H1 (cell line): ENCODE measurements around the gene SGMS1. TPM values are rescaled to one million over a fixed set of nuclear protein-coding genes. Genes with fewer than 3 reads are reported as not detected.
"Not testable (repeated sequence)": the region's sequence is repeated elsewhere in the genome, so short reads cannot be mapped to it uniquely, and the experiment has no call there.

Experiments
- CTCF ChIA-PET: fragments of 300-600 bp; sonication (Branson Sonifier 250); formaldehyde crosslinking; loops from one replicate; lab custom pipeline; 2021; ENCODE audit not compliant: partially characterized antibody; lab: Charles Lee
- POLR2A ChIA-PET: fragments of 300-600 bp; sonication (Branson Sonifier 250); formaldehyde crosslinking; loops from one replicate; lab custom pipeline; 2021; ENCODE audit warnings: inconsistent platforms; ENCODE audit not compliant: partially characterized antibody; lab: Charles Lee
- DNase-seq, 2 experiments: peaks; one replicate each; pipeline versions ENCODE4 v3.0.0 to v3.0.0-alpha.2; 2010 to 2022; ENCODE audit warnings: low spot score in 2 of 2, low read depth in 1 of 2, mixed read lengths in 1 of 2
- FAIRE-seq: peaks from 2 replicates; lab custom pipeline; 2011; peaks lifted over from hg19 to GRCh38; lab: Jason Lieb, UNC
- H2AFZ ChIP-seq: 2 replicates; pipeline ENCODE4 v1.8.1; 2012; ENCODE audit warnings: low read length, inconsistent platforms
- H2AK5ac ChIP-seq: 2 replicates; pipeline ENCODE4 v1.6.1; 2013; ENCODE audit warnings: low read depth, low read length
- H2BK120ac ChIP-seq: replicated peaks from 2 replicates; pipeline ENCODE3; 2013; ENCODE audit warnings: low read depth, low read length, inconsistent platforms
- H2BK12ac ChIP-seq: 2 replicates; pipeline ENCODE4 v1.6.1; 2013; ENCODE audit warnings: low read depth, low read length
- H2BK15ac ChIP-seq: 2 replicates; pipeline ENCODE4 v1.6.1; 2013; ENCODE audit warnings: low read length
- H2BK20ac ChIP-seq: 2 replicates; pipeline ENCODE4 v1.6.1; 2013; ENCODE audit warnings: low read length
- H2BK5ac ChIP-seq: 2 replicates; pipeline ENCODE4 v1.6.1; 2013; ENCODE audit warnings: low read depth, low read length
- H3K14ac ChIP-seq: 2 replicates; pipeline ENCODE4 v1.6.1; 2013; ENCODE audit warnings: inconsistent platforms; ENCODE audit not compliant: insufficient read length
- H3K18ac ChIP-seq: 2 replicates; pipeline ENCODE4 v1.6.1; 2013; ENCODE audit warnings: low read length; ENCODE audit errors: extremely low read depth
- H3K23ac ChIP-seq: 2 replicates; pipeline ENCODE4 v1.6.1; 2013; ENCODE audit warnings: inconsistent platforms; ENCODE audit not compliant: insufficient read length
- H3K23me2 ChIP-seq: 2 replicates; pipeline ENCODE4 v1.6.1; 2013; ENCODE audit warnings: low read depth, low read length
- H3K27ac ChIP-seq: 2 replicates; pipeline ENCODE4 v1.6.1; 2011; ENCODE audit warnings: low read depth, low read length, inconsistent platforms
- H3K27me3 ChIP-seq, 4 experiments: replicated peaks in 1 of 4; 1 replicate in 1 of 4; 2 replicates in 3 of 4; pipeline versions ENCODE4 v1.6.1 to v1.8.1; 2011 to 2013; ENCODE audit warnings: low read length in 3 of 4, mild to moderate bottlenecking in 3 of 4, inconsistent platforms in 2 of 4, mixed read lengths in 2 of 4, moderate library complexity in 1 of 4; ENCODE audit not compliant: control insufficient read depth in 3 of 4, insufficient read depth in 3 of 4; ENCODE audit errors: extremely low read depth in 1 of 4
- H3K36me3 ChIP-seq, 4 experiments: 2 replicates each; pipeline versions ENCODE4 v1.6.1 to v1.8.1; 2011 to 2013; ENCODE audit warnings: mild to moderate bottlenecking in 4 of 4, low read length in 3 of 4, moderate library complexity in 2 of 4, control low read depth in 1 of 4, inconsistent platforms in 1 of 4; ENCODE audit not compliant: insufficient read depth in 4 of 4, control insufficient read depth in 2 of 4
- H3K4ac ChIP-seq: replicated peaks from 2 replicates; pipeline ENCODE3; 2013; ENCODE audit warnings: low read length, low read depth, mixed read lengths, inconsistent platforms; ENCODE audit not compliant: insufficient read length
- H3K4me1 ChIP-seq, 4 experiments: replicated peaks in 1 of 4; 1 replicate in 1 of 4; 2 replicates in 3 of 4; pipeline versions ENCODE4 v1.6.1 to v1.8.1; 2011 to 2013; ENCODE audit warnings: low read length in 3 of 4, inconsistent platforms in 2 of 4, mixed read lengths in 1 of 4; ENCODE audit not compliant: insufficient read depth in 4 of 4, control insufficient read depth in 3 of 4
- H3K4me2 ChIP-seq, 2 experiments: 2 replicates each; pipeline versions ENCODE4 v1.6.1 to v1.8.1; 2011 to 2013; ENCODE audit warnings: low read depth in 2 of 2, low read length in 2 of 2, control low read depth in 1 of 2, inconsistent platforms in 1 of 2, mild to moderate bottlenecking in 1 of 2; ENCODE audit not compliant: insufficient read depth in 1 of 2
- H3K4me3 ChIP-seq, 4 experiments: fragments of 200-600, 300-600 bp in 1 of 4; sonication (generic), shearing (Covaris generic), sonication (Bioruptor Twin) in 1 of 4; 2 replicates each; pipeline versions ENCODE4 v1.5.1 to v1.8.1; 2011 to 2016; ENCODE audit warnings: low read length in 4 of 4, low read depth in 3 of 4, control low read depth in 2 of 4, inconsistent platforms in 2 of 4, mild to moderate bottlenecking in 2 of 4, mixed read lengths in 1 of 4, moderate library complexity in 1 of 4; ENCODE audit not compliant: insufficient read depth in 2 of 4; ENCODE audit errors: extremely low read depth in 1 of 4
- H3K56ac ChIP-seq: replicated peaks from 2 replicates; pipeline ENCODE3; 2013; ENCODE audit warnings: low read depth, mild to moderate bottlenecking, mixed read lengths, low read length, inconsistent platforms; ENCODE audit not compliant: insufficient read length
- H3K79me1 ChIP-seq: 2 replicates; pipeline ENCODE4 v1.6.1; 2013; ENCODE audit warnings: low read depth, low read length, control low read depth
- H3K79me2 ChIP-seq, 2 experiments: 2 replicates each; pipeline versions ENCODE4 v1.6.1 to v1.8.1; 2012 to 2013; ENCODE audit warnings: low read length in 2 of 2, mild to moderate bottlenecking in 2 of 2, inconsistent platforms in 1 of 2; ENCODE audit not compliant: insufficient read depth in 2 of 2, control insufficient read depth in 1 of 2
- H3K9ac ChIP-seq, 4 experiments: replicated peaks in 1 of 4; 1 replicate in 1 of 4; 2 replicates in 3 of 4; pipeline versions ENCODE4 v1.6.1 to v1.8.1; 2011 to 2013; ENCODE audit warnings: low read depth in 3 of 4, low read length in 3 of 4, control low read depth in 2 of 4, mild to moderate bottlenecking in 2 of 4, moderate library complexity in 2 of 4, inconsistent platforms in 1 of 4; ENCODE audit errors: extremely low read depth in 1 of 4
- H3K9me3 ChIP-seq, 2 experiments: 2 replicates each; pipeline versions ENCODE4 v1.6.1 to v1.8.1; 2012 to 2013; ENCODE audit warnings: mild to moderate bottlenecking in 2 of 2, moderate library complexity in 2 of 2, control low read depth in 1 of 2, inconsistent platforms in 1 of 2, low read depth in 1 of 2, low read length in 1 of 2, mixed read lengths in 1 of 2; ENCODE audit not compliant: insufficient read depth in 2 of 2
- H4K20me1 ChIP-seq, 2 experiments: replicated peaks in 1 of 2; 2 replicates each; pipeline versions ENCODE3 to v1.8.1; 2011 to 2013; ENCODE audit warnings: inconsistent platforms in 2 of 2, low read length in 2 of 2, mild to moderate bottlenecking in 1 of 2; ENCODE audit not compliant: insufficient read depth in 2 of 2, control insufficient read depth in 1 of 2
- H4K5ac ChIP-seq: 2 replicates; pipeline ENCODE4 v1.6.1; 2013; ENCODE audit warnings: low read length, low read depth, mixed read lengths, inconsistent platforms; ENCODE audit not compliant: insufficient read length
- H4K8ac ChIP-seq: 2 replicates; pipeline ENCODE4 v1.8.0; 2013; ENCODE audit warnings: mild to moderate bottlenecking, moderate library complexity, low read length, inconsistent platforms; ENCODE audit not compliant: insufficient read depth; ENCODE audit errors: extremely low read depth
- H4K91ac ChIP-seq: replicated peaks from 2 replicates; pipeline ENCODE3; 2013; ENCODE audit warnings: low read length, mixed read lengths, inconsistent platforms; ENCODE audit not compliant: insufficient read length
- CTBP2 ChIP-seq: IDR thresholded peaks from 2 replicates; pipeline ENCODE4 v1.7.0; 2011; ENCODE audit warnings: borderline replicate concordance, mild to moderate bottlenecking, moderate library complexity, mixed read lengths, low read length; ENCODE audit not compliant: insufficient read depth, insufficient read length
- CTCF ChIP-seq, 3 experiments: IDR thresholded peaks; 1 replicate in 2 of 3; 2 replicates in 1 of 3; pipeline versions ENCODE4 v1.5.1 to v1.6.1; 2011; ENCODE audit warnings: low read length in 3 of 3, mild to moderate bottlenecking in 3 of 3, inconsistent platforms in 2 of 3, low read depth in 1 of 3, moderate library complexity in 1 of 3; ENCODE audit not compliant: insufficient read depth in 1 of 3; ENCODE audit errors: control extremely low read depth in 1 of 3
- NANOG ChIP-seq: IDR thresholded peaks from 2 replicates; pipeline ENCODE4 v1.6.1; 2011; ENCODE audit warnings: low read length, low read depth, mild to moderate bottlenecking, inconsistent platforms; ENCODE audit not compliant: insufficient read depth, poor library complexity, severe bottlenecking
- WGBS, 2 experiments: shearing (Covaris generic) in 1 of 2; methylation state at CpG; one replicate each; pipeline versions ENCODE4 v1.1.6 to v1.1.7; 2013 to 2015; ENCODE audit warnings: low lambda C conversion rate in 2 of 2, mixed read lengths in 2 of 2, inconsistent platforms in 1 of 2, low coverage in 1 of 2, missing lambda C conversion rate in 1 of 2; ENCODE audit not compliant: insufficient replicate concordance in 2 of 2, insufficient coverage in 1 of 2, insufficient read length in 1 of 2; ENCODE audit errors: extremely low coverage in 1 of 2, missing lambda C conversion rate in 1 of 2; 5-methylcytosine and 5-hydroxymethylcytosine counted together
- polyA plus RNA-seq, 7 experiments: library from polyadenylated mRNA; depleted of rRNA in 3 of 7; stranded (reverse) in 5 of 7; unstranded in 2 of 7; fragments of >200 nt in 5 of 7; fragments of 200-250 nt in 2 of 7; gene quantifications; 1 replicate in 5 of 7; 2 replicates in 1 of 7; 4 replicates in 1 of 7; pipeline versions ENCODE4 v1.2.1 to v1.2.3, GENCODE V29; 2011 to 2013; ENCODE audit warnings: missing spikeins in 2 of 7, mixed read lengths in 2 of 7
- total RNA-seq: library from RNA; stranded (reverse); fragmentation: NEBNext Ultra II Directional; extraction: Animal tissue kit (Norgen Biotek cat#: 25700); gene quantifications from 2 replicates; pipeline ENCODE4 v1.2.1, GENCODE V29; 2021

SGMS1 gene
- total and polyA plus RNA-seq, 2 of the 8 experiments (the other 6 are each of a cell fraction or from before 2014, with no cell fraction given), result 6.0 to 15.6 TPM

GRCh38 chr10:50367732-50368131, 256.0 kb downstream of the SGMS1 start (continued):
- TF ChIP-seq CTCF (IDR thresholded peaks at IDR 0.05; ENCODE audit: control extremely low read depth in 1 of 3, insufficient read depth in 1 of 3, low read depth in 1 of 3, low read length in 3 of 3) (peak in 2 of 3 experiments; percentile 45 to 50; a peak in 3 of 4 replicates), CTBP2 (no peak), NANOG (no peak)

- POLR2A ChIA-PET, result not testable (repeated sequence)
Observed at GRCh38 chr10:50366421-50366820, 257.3 kb downstream of the SGMS1 start.

More at GRCh38 chr10:50366421-50366820, 257.3 kb downstream of the SGMS1 start:
- H4K91ac ChIP-seq, H2AK5ac ChIP-seq, H3K23me2 ChIP-seq, H3K56ac ChIP-seq, H3K14ac ChIP-seq, H3K4me2 ChIP-seq, DNase-seq, H3K27me3 ChIP-seq, H3K9me3 ChIP-seq, H2BK5ac ChIP-seq, H3K4ac ChIP-seq, H2BK12ac ChIP-seq, H3K79me2 ChIP-seq, H3K4me1 ChIP-seq, H4K20me1 ChIP-seq, FAIRE-seq, H4K8ac ChIP-seq, H3K23ac ChIP-seq, H2BK20ac ChIP-seq, H3K4me3 ChIP-seq, H2BK15ac ChIP-seq, H2BK120ac ChIP-seq, H3K79me1 ChIP-seq, H3K36me3 ChIP-seq, H3K18ac ChIP-seq, H3K9ac ChIP-seq, H4K5ac ChIP-seq, H2AFZ ChIP-seq, H3K27ac ChIP-seq: not testable (repeated sequence)
- 83% methylated on average over 4 of the region's 4 CpGs; no CpG with 5 or more reads in 1 of the 2 experiments for WGBS, 2 experiments
- CTCF ChIA-PET, result interaction anchor here (1.6 to 2.7 kb wide), 2 partner anchors 21 to 294 kb away, joined by 5 to 8 read pairs; no protein-coding TSS in a partner anchor
